Neuronal stem cell (in vitro differentiated cells): ENCODE results near the gene OSBPL2.

Experiments used
- DNase-seq: peaks from one replicate; pipeline ENCODE4 v3.0.0-alpha.2; 2013; ENCODE audit warnings: low spot score
- H2AFZ ChIP-seq: one replicate; pipeline ENCODE4 v1.6.1; 2013; ENCODE audit warnings: mild to moderate bottlenecking, low read length, inconsistent platforms
- H2AK5ac ChIP-seq: 2 replicates; pipeline ENCODE4 v1.6.1; 2013; ENCODE audit warnings: low read depth, mild to moderate bottlenecking, inconsistent platforms, low read length, moderate library complexity, mixed read lengths
- H2BK120ac ChIP-seq: 2 replicates; pipeline ENCODE4 v1.6.1; 2013; ENCODE audit warnings: low read depth, mild to moderate bottlenecking, inconsistent platforms, low read length, moderate library complexity, mixed read lengths
- H2BK12ac ChIP-seq: one replicate; pipeline ENCODE4 v1.6.1; 2013; ENCODE audit warnings: low read length, inconsistent platforms
- H2BK15ac ChIP-seq: 2 replicates; pipeline ENCODE4 v1.6.1; 2013; ENCODE audit warnings: mild to moderate bottlenecking, low read length, inconsistent platforms, mixed read lengths
- H2BK5ac ChIP-seq: one replicate; pipeline ENCODE4 v1.6.1; 2013; ENCODE audit warnings: inconsistent platforms, mild to moderate bottlenecking, low read length, moderate library complexity
- H3K14ac ChIP-seq: one replicate; pipeline ENCODE4 v1.6.1; 2013; ENCODE audit warnings: low read length, inconsistent platforms
- H3K18ac ChIP-seq: 2 replicates; pipeline ENCODE4 v1.6.1; 2013; ENCODE audit warnings: low read length, inconsistent platforms
- H3K23ac ChIP-seq: 2 replicates; pipeline ENCODE4 v1.6.1; 2013; ENCODE audit warnings: low read depth, mild to moderate bottlenecking, mixed read lengths, low read length, inconsistent platforms; ENCODE audit not compliant: poor library complexity
- H3K27ac ChIP-seq: replicated peaks from 3 replicates; pipeline ENCODE4 v1.5.1; 2013; ENCODE audit warnings: low read length, inconsistent platforms
- H3K27me3 ChIP-seq, 3 experiments: 2 replicates each; pipeline ENCODE4 v1.6.1; 2013; ENCODE audit warnings: low read length in 3 of 3, mild to moderate bottlenecking in 2 of 3, inconsistent platforms in 1 of 3, low read depth in 1 of 3, mixed read lengths in 1 of 3, moderate library complexity in 1 of 3; ENCODE audit not compliant: control insufficient read depth in 3 of 3, insufficient read depth in 3 of 3
- H3K36me3 ChIP-seq, 2 donors: replicated peaks in 1 of 2; 2 replicates each; pipeline ENCODE4 v1.6.1; 2013; ENCODE audit warnings: low read length in 2 of 2; ENCODE audit not compliant: control insufficient read depth in 2 of 2, insufficient read depth in 2 of 2
- H3K4ac ChIP-seq: 2 replicates; pipeline ENCODE4 v1.6.1; 2013; ENCODE audit warnings: inconsistent platforms, mild to moderate bottlenecking, low read length, moderate library complexity
- H3K4me1 ChIP-seq, 2 donors: 1 replicate in 1 of 2; 2 replicates in 1 of 2; pipeline ENCODE4 v1.6.1; 2013; ENCODE audit warnings: low read length in 2 of 2, low read depth in 1 of 2; ENCODE audit not compliant: control insufficient read depth in 2 of 2, insufficient read depth in 1 of 2
- H3K4me2 ChIP-seq: one replicate; pipeline ENCODE4 v1.6.1; 2013; ENCODE audit warnings: mild to moderate bottlenecking, low read length, inconsistent platforms; ENCODE audit not compliant: insufficient read depth, poor library complexity, severe bottlenecking
- H3K4me3 ChIP-seq, 2 donors: 2 replicates each; pipeline ENCODE4 v1.5.1; 2013; ENCODE audit warnings: low read length in 2 of 2, mild to moderate bottlenecking in 2 of 2, inconsistent platforms in 1 of 2, moderate library complexity in 1 of 2
- H3K79me1 ChIP-seq: one replicate; pipeline ENCODE4 v1.6.1; 2013; ENCODE audit warnings: low read depth, mild to moderate bottlenecking, inconsistent platforms, low read length, moderate library complexity
- H3K9ac ChIP-seq: one replicate; pipeline ENCODE4 v1.6.1; 2013; ENCODE audit warnings: mild to moderate bottlenecking, low read depth, low read length, inconsistent platforms; ENCODE audit not compliant: poor library complexity
- H3K9me3 ChIP-seq, 2 donors: replicated peaks in 1 of 2; 2 replicates each; pipeline versions ENCODE3 to v1.6.1; 2013; ENCODE audit warnings: low read length in 2 of 2, mild to moderate bottlenecking in 2 of 2, inconsistent platforms in 1 of 2, low read depth in 1 of 2, mixed read lengths in 1 of 2, moderate library complexity in 1 of 2; ENCODE audit not compliant: control insufficient read depth in 2 of 2, insufficient read depth in 1 of 2
- H4K8ac ChIP-seq: one replicate; pipeline ENCODE4 v1.6.1; 2013; ENCODE audit warnings: low read depth, mild to moderate bottlenecking, inconsistent platforms, low read length, moderate library complexity
- H4K91ac ChIP-seq: one replicate; pipeline ENCODE4 v1.6.1; 2013; ENCODE audit warnings: low read length, low read depth, mild to moderate bottlenecking, inconsistent platforms; ENCODE audit not compliant: poor library complexity
- WGBS, 2 donors: extraction: QIAGEN DNeasy Blood & Tissue Kit; methylation state at CpG; one replicate each; pipeline ENCODE4 v1.1.7; 2013; ENCODE audit warnings: missing lambda C conversion rate in 2 of 2, mixed read lengths in 1 of 2; ENCODE audit not compliant: insufficient read length in 2 of 2, insufficient replicate concordance in 1 of 2; ENCODE audit errors: extremely low coverage in 2 of 2; 5-methylcytosine and 5-hydroxymethylcytosine counted together

OSBPL2 gene

GRCh38 chr20:62214067-62214466 lies 24.3 kb upstream of the OSBPL2 start:
- Histone ChIP-seq H3K9me3 (no peaks in the 10 kb centered on the region), H3K36me3 (no peaks in the 10 kb centered on the region), H2AK5ac (peak overlapping the region; percentile 94), H3K4me1 (peaks cover 18 to 24% of the 10 kb centered on the region in 2 donors), H3K18ac (peak overlapping the region; percentile 51), H2BK5ac (no peak overlapping the region), H2BK15ac (peak overlapping the region; percentile 21), H3K14ac (no peak overlapping the region), H3K9ac (peak overlapping the region; percentile 63), H3K4me2 (no peak overlapping the region), H3K27me3 (peaks cover 0 to 23% (median 12%) of the 10 kb centered on the region in 3 experiments), H3K4me3 (no peak overlapping the region), H4K91ac (no peak overlapping the region), H3K4ac (no peak overlapping the region), H3K79me1 (no peaks in the 10 kb centered on the region), H4K8ac (no peak overlapping the region), H2BK120ac (no peak overlapping the region), H3K23ac (peak overlapping the region; percentile 2), H3K27ac (no peak overlapping the region), H2BK12ac (peak overlapping the region; percentile 63), H2AFZ (no peak overlapping the region)
- no CpG with 5 or more reads among the region's 12 CpGs for WGBS, 2 donors
- DNase-seq, result no peak

DNA sequence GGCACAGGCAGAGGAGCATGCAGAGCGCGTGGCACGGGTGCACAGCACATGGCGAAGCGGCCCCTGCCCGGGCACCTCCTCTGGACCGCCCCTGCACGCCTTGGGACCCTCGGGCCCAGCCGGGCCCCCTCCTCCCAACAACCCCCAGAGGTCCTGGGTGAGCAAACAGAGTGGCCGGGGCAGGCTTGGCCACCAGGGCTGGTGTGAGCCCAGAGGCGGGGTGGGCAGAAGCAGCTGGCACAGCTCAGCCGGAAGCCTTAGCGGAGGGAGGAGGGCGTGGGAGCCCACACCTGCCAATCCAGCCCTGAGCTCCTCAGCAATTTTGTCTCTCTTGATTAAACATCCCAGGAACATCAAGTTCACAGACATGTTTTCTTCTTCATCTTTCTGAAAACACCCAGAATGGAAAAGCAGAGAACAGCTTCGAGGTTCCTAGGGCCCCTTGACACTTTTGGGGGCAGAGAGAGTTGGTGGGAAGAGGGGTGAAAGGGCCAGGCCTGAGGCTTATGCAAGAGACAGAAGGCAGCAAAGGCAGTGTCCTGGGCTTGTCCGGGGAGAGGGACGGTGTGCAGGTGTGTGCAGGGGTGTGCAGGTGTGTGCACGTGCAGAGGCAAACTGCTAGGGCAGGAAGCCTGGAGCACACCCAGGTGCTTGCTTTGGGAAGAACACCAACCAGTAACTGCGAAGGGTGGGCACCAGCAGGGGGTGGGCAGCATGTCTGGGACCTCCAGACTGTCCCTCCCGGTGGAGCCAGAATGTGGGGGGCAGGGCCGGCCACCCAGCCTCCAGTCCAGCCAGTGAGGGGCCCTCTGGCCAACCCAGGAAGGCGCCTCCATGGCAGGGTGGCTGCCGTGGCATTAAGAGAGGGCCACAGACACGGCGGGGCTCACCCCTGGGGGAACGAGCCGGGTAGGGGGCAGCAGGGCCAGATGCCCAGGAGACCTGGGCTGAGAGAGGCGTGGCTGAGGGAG lies 23.0 kb upstream of the OSBPL2 start:
- H2AK5ac ChIP-seq, result no peak overlapping the region
- peak overlapping the region; percentile 11 for H3K4ac ChIP-seq
- no peak overlapping the region for H3K4me3 ChIP-seq
- no peak overlapping the region for H3K27ac ChIP-seq
- H3K23ac ChIP-seq, result peak overlapping the region; percentile 2
- WGBS, 2 donors, result no CpG with 5 or more reads among the region's 29 CpGs
- no peaks in the 10 kb centered on the region for H3K79me1 ChIP-seq
- H3K14ac ChIP-seq, result no peak overlapping the region
- H3K4me1 ChIP-seq, result peaks cover 20 to 28% of the 10 kb centered on the region in 2 donors
- no peak overlapping the region for H4K91ac ChIP-seq
- H2BK120ac ChIP-seq, result no peak overlapping the region
- no peak for DNase-seq
- H3K36me3 ChIP-seq, result no peaks in the 10 kb centered on the region
- no peak overlapping the region for H3K18ac ChIP-seq
- no peak overlapping the region for H2AFZ ChIP-seq
- no peaks in the 10 kb centered on the region for H3K9me3 ChIP-seq
- peak overlapping the region; percentile 9 for H3K9ac ChIP-seq
- no peak overlapping the region for H2BK15ac ChIP-seq
- H3K27me3 ChIP-seq, result peaks cover 3 to 28% (median 17%) of the 10 kb centered on the region in 3 experiments
- no peak overlapping the region for H2BK5ac ChIP-seq
- no peak overlapping the region for H3K4me2 ChIP-seq
- no peak overlapping the region for H2BK12ac ChIP-seq
- no peak overlapping the region for H4K8ac ChIP-seq

GRCh38 chr20:62215991-62216635 lies 22.2 kb upstream of the OSBPL2 start:
- peaks cover 22 to 34% of the 10 kb centered on the region in 2 donors for H3K4me1 ChIP-seq
- WGBS, 2 donors, result no CpG with 5 or more reads among the region's 40 CpGs
- H2BK120ac ChIP-seq, result no peak overlapping the region
- no peak overlapping the region for H2AK5ac ChIP-seq
- no peaks in the 10 kb centered on the region for H3K36me3 ChIP-seq
- DNase-seq, result no peak
- H3K18ac ChIP-seq, result no peak overlapping the region
- H2BK12ac ChIP-seq, result no peak overlapping the region
- H3K9me3 ChIP-seq, result peaks cover 0 to 2% of the 10 kb centered on the region in 2 donors
- H3K14ac ChIP-seq, result peak overlapping the region; percentile 38
- H3K4me2 ChIP-seq, result no peak overlapping the region
- no peak overlapping the region for H4K8ac ChIP-seq
- no peak overlapping the region for H2AFZ ChIP-seq
- no peak overlapping the region for H3K23ac ChIP-seq
- no peaks in the 10 kb centered on the region for H3K79me1 ChIP-seq
- no peak overlapping the region for H2BK15ac ChIP-seq
- no peak overlapping the region for H3K4me3 ChIP-seq
- no peak overlapping the region for H4K91ac ChIP-seq
- no peak overlapping the region for H3K4ac ChIP-seq
- H3K27ac ChIP-seq, result no peak overlapping the region
- peaks cover 7 to 34% (median 24%) of the 10 kb centered on the region in 3 experiments for H3K27me3 ChIP-seq
- no peak overlapping the region for H2BK5ac ChIP-seq
- H3K9ac ChIP-seq, result no peak overlapping the region
